ENCODE data around the gene TUBD1.

Gene TUBD1

DNA sequence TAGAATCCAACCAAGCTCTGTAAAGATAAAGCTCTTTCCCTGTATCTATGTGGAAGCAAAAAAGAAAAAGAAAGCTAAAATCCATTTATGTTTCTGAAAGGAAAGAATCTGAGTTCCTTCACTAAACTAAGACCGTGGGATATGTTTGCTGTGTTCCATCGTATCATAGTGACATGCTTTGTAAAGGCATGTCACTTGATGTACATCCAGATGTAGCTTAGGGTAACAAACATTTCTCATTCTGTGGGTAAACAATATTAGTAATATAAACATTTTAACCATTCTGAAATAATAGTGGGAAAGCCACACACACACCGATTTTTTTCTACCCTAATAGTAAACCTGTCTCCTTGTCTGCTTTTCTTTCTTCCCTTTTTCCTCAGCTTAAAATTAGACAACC is 78.1 kb downstream of the TUBD1 start:
- no peak for DNase-seq

DNA sequence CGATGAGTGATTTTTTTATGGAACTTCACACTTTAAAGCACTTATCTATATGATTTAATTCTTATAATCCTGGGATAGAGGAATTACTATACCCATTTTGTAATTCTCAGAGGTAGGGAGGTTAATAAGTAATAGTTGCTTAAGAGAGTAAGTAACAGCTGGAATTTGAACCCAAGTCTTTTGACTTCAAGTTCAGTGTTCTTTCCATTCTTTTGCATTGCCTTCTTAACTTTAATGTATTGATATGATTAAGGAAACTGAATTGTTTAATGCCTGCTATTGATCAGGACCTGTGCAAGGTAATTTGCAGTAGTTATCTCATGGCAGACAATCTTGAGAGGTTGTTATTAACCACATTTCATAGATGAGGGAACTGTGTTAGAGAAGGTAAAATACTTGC is 78.5 kb downstream of the TUBD1 start:
- no peak for DNase-seq

DNA sequence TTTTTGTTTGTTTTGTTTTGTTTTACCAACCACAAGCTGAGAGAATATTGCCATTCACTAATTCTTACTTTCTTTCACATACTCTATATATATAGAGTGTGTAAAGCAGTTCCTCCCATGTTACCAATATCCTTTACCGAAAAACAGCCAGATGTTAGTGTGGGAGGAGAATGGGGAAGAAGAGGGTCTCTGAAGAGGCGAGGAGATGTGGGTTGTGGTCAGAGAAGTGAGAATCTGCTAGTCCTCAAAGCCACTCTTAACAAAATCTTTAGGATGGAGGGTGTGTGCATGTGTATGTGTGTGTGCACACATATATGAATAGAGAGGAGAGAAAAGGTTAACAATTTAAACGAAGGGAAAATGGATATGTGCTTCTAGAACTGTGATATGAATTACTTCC is 80.6 kb downstream of the TUBD1 start:
- no peak for DNase-seq

DNA sequence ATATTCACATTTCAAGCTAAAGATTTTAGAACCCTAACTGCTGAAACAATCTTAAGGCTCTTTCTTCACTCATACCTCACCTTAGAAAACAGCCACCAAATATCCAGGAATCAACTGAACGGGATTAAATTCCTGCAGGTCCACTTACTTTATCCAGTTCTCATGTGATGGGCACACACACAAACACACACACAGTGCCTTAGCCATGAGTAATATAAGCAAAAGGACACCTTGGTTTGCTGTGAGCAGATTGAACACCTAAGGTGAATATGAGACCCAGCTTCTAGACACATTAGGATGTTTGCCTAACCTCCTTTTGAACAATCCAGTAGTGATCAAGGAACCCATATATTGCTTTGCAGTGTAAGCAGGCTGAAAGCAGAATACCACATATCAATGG is 81.5 kb downstream of the TUBD1 start:
- DNase-seq = no peak

DNA sequence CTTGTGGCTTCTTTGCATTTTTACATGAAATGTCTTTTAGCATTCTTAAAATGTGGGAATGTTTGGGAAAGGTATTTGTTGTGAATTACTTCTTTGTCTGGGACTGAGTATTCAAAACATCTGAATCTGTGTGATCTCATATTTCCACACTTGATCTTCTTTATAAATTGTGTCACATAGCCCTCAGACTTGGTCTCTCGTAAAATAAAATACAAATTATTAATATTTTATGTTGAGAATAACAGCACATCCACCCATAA is 81.9 kb downstream of the TUBD1 start:
- no peak for DNase-seq

All from activated CD4-positive, alpha-beta T cell treated with anti-CD3 and anti-CD28 coated beads, Interleukin-2, amount 50 U/mL, for 4 hours (primary cell).